HEK293T (cell line): ENCODE results near the gene MYNN.
A peak's percentile ranks its signal among the peaks of the same experiment; 100 is the strongest.

ENCODE experiments used
- CTCF ChIA-PET: fragments of 350-600 bp; formaldehyde crosslinking; extraction: SDS; loops from one replicate; lab custom pipeline; 2021; ENCODE audit warnings: antibody characterized with exemption, inconsistent platforms; lab: Yijun Ruan, JAX
- POLR2A ChIA-PET: fragments of 350-600 bp; formaldehyde crosslinking; extraction: SDS; loops from one replicate; lab custom pipeline; 2020; ENCODE audit warnings: antibody characterized with exemption, inconsistent platforms; lab: Yijun Ruan, JAX
- DNase-seq: peaks from one replicate; pipeline ENCODE4 v3.0.0; 2012; ENCODE audit warnings: mixed read lengths; ENCODE audit errors: extremely low spot score
- ARNT ChIP-seq: fragments of 450-650 bp; IDR thresholded peaks from 2 replicates; pipeline ENCODE4 v1.6.1; 2017; ENCODE audit warnings: mild to moderate bottlenecking
- BHLHE40 ChIP-seq: fragments of 450-650 bp; IDR thresholded peaks from 2 replicates; pipeline ENCODE4 v1.6.1; 2016; ENCODE audit warnings: mild to moderate bottlenecking, moderate library complexity, borderline replicate concordance
- CTBP1 ChIP-seq: fragments of 450-650 bp; IDR thresholded peaks from 2 replicates; pipeline ENCODE4 v1.6.1; 2016; ENCODE audit warnings: borderline replicate concordance
- ELF4 ChIP-seq: fragments of 450-650 bp; IDR thresholded peaks from 2 replicates; pipeline ENCODE4 v1.6.1; 2017; ENCODE audit warnings: antibody characterized with exemption
- FOXA1 ChIP-seq: fragments of 450-650 bp; IDR thresholded peaks from 2 replicates; pipeline ENCODE4 v1.6.1; 2016; ENCODE audit warnings: mild to moderate bottlenecking
- FOXK2 ChIP-seq: fragments of 450-650 bp; IDR thresholded peaks from 2 replicates; pipeline ENCODE4 v1.6.1; 2016; ENCODE audit warnings: mild to moderate bottlenecking
- FOXM1 ChIP-seq: fragments of 450-650 bp; IDR thresholded peaks from 2 replicates; pipeline ENCODE4 v1.6.1; 2017; ENCODE audit warnings: mild to moderate bottlenecking, borderline replicate concordance
- HDGF ChIP-seq: fragments of 450-650 bp; IDR thresholded peaks from 2 replicates; pipeline ENCODE4 v1.6.1; 2017; ENCODE audit warnings: antibody characterized with exemption, borderline replicate concordance
- L3MBTL2 ChIP-seq: fragments of 450-650 bp; conservative IDR thresholded peaks from 2 replicates; pipeline ENCODE4 v1.6.1; 2016; ENCODE audit warnings: mild to moderate bottlenecking
- LEF1 ChIP-seq: fragments of 450-650 bp; IDR thresholded peaks from 2 replicates; pipeline ENCODE4 v1.6.1; 2017; ENCODE audit warnings: mild to moderate bottlenecking, borderline replicate concordance
- NFRKB ChIP-seq: fragments of 450-650 bp; IDR thresholded peaks from 2 replicates; pipeline ENCODE4 v1.6.1; 2016; ENCODE audit warnings: mild to moderate bottlenecking, moderate library complexity
- SP1 ChIP-seq: fragments of 450-650 bp; IDR thresholded peaks from 2 replicates; pipeline ENCODE4 v1.6.1; 2017
- SUZ12 ChIP-seq: fragments of 450-650 bp; IDR thresholded peaks from 2 replicates; pipeline ENCODE4 v1.6.1; 2016; ENCODE audit warnings: mild to moderate bottlenecking
- TARDBP ChIP-seq: fragments of 450-650 bp; IDR thresholded peaks from 2 replicates; pipeline ENCODE4 v1.6.1; 2016
- ZNF384 ChIP-seq: fragments of 450-650 bp; IDR thresholded peaks from 2 replicates; pipeline ENCODE4 v1.6.1; 2016
- TF ChIP-seq, protein P1 (sequence below): fragments of 450-650 bp; IDR thresholded peaks from 2 replicates; pipeline ENCODE4 v1.6.1; 2016

MYNN gene

DNA sequence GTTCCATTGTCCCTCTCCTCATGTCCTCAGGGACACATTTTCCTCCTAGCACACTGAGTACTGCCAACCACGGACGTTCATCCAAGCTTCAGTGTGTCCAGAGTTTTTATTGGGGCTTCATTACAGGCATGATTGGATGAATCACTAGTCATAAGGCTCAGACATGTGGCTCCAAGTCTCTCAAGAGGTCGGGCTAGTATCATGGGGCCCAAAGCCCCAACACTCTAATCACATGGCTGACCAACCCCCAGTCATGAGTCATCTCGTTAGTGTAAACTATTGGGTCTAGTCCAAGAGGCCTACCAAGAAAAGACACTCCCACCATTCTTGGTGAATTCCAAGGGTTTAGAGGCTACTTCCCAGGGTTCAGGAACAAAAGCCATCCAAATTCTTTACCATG, 12.7 kb upstream of the MYNN start:
- TF ChIP-seq FOXA1 = no peak
- TF ChIP-seq ARNT = no peak
- no peak for TF ChIP-seq TARDBP
- TF ChIP-seq SP1 = no peak
- TF ChIP-seq LEF1 = no peak
- TF ChIP-seq NFRKB = no peak
- no peak for TF ChIP-seq SUZ12
- TF ChIP-seq FOXM1 = no peak
- TF ChIP-seq FOXK2 = no peak
- no peak for TF ChIP-seq CTBP1
- no peak for TF ChIP-seq L3MBTL2
- TF ChIP-seq ELF4 = no peak
- no peak for TF ChIP-seq HDGF
- TF ChIP-seq ZNF384 = no peak
- TF ChIP-seq BHLHE40 = no peak
- ChIA-PET POLR2A (no interaction called here), CTCF (interaction anchor here (0.6 kb wide), 1 partner anchor 113 kb away, joined by 3 read pairs; no protein-coding TSS in a partner anchor)
- no peak for DNase-seq

DNA sequence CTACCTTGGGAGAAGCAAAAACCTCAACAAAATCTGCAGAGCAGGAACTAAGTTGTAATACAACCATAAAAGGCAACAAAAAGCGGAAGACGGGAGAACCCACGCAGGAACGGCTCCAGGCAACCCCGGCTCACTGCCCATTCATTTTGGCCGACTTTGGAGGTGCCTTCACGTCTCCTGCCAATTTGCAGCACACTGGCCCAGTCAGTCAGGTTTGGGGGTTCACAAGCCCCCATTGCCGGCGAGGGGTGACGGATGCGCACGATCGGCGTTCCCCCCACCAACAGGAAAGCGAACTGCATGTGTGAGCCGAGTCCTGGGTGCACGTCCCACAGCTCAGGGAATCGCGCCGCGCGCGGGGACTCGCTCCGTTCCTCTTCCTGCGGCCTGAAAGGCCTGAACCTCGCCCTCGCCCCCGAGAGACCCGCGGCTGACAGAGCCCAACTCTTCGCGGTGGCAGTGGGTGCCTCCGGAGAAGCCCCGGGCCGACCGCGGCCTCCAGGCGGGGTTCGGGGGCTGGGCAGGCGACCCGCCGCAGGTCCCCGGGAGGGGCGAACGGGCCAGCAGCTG, 8.8 kb upstream of the MYNN start:
- DNase-seq = no peak
- TF ChIP-seq FOXM1 (no peak), LEF1 (no peak), HDGF (no peak), CTBP1 (no peak)
- TF ChIP-seq, protein P1, sequence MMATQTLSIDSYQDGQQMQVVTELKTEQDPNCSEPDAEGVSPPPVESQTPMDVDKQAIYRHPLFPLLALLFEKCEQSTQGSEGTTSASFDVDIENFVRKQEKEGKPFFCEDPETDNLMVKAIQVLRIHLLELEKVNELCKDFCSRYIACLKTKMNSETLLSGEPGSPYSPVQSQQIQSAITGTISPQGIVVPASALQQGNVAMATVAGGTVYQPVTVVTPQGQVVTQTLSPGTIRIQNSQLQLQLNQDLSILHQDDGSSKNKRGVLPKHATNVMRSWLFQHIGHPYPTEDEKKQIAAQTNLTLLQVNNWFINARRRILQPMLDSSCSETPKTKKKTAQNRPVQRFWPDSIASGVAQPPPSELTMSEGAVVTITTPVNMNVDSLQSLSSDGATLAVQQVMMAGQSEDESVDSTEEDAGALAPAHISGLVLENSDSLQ = no peak
- ChIA-PET CTCF (no interaction called here), POLR2A (interaction anchor here (1.2 to 2.7 kb wide), 2 partner anchors 8 to 203 kb away, joined by 7 to 18 read pairs; partner anchors contain the start of gene MYNN)

DNA sequence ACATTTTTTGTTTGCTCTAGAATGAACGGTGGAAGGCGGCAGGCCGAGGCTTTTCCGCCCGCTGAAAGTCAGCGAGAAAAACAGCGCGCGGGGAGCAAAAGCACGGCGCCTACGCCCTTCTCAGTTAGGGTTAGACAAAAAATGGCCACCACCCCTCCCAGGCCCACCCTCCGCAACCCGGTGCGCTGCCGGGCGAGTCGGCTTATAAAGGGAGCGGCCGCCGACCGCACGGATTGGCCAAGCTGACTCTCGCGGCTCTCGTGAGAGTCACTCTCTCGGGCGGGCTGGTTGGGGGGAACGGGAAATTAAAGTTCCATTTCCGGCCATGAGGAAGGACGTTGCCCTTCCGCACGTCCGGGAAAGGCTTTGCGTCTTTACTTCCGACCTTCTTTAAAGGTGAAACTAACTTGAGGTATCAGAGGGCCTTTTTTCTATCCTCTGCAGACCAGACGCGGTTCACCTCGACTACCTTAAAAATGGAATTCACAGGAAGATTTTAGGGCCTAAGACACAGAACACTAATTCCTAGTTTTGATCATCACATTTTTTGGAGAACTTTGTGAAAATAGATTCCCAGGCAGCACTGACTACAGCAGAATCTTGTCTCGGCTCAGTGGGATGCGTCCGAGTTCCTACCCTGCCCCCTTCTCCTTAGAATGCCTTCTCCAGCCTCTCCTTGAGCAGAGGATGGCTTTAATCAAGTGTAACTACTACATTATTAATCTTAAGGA, 8.1 kb upstream of the MYNN start, which contains the start of gene TERC:
TSS of gene TERC (minus strand) at position 179 of the 731 bp plus-strand sequence.
- POLR2A ChIA-PET = interaction anchor here (1.2 to 2.7 kb wide), 2 partner anchors 8 to 202 kb away, joined by 7 to 18 read pairs; partner anchors contain the start of gene MYNN
- TF ChIP-seq BHLHE40 = no peak
- no peak for TF ChIP-seq HDGF
- TF ChIP-seq SP1 = no peak
- TF ChIP-seq L3MBTL2 = peak; percentile 82
- peak; percentile 80 for TF ChIP-seq ELF4
- TF ChIP-seq ZNF384 = no peak
- TF ChIP-seq FOXM1 = 0 out of 2 replicates have a peak, but pooled peaks have one; percentile 18
- TF ChIP-seq FOXK2 = no peak
- TF ChIP-seq, protein P1 = 0 out of 2 replicates have a peak, but pooled peaks have one; percentile 6
- TF ChIP-seq SUZ12 = no peak
- no peak for TF ChIP-seq FOXA1
- TF ChIP-seq TARDBP = no peak
- no peak for TF ChIP-seq CTBP1
- DNase-seq = peak; percentile 84
- CTCF ChIA-PET = no interaction called here

DNA sequence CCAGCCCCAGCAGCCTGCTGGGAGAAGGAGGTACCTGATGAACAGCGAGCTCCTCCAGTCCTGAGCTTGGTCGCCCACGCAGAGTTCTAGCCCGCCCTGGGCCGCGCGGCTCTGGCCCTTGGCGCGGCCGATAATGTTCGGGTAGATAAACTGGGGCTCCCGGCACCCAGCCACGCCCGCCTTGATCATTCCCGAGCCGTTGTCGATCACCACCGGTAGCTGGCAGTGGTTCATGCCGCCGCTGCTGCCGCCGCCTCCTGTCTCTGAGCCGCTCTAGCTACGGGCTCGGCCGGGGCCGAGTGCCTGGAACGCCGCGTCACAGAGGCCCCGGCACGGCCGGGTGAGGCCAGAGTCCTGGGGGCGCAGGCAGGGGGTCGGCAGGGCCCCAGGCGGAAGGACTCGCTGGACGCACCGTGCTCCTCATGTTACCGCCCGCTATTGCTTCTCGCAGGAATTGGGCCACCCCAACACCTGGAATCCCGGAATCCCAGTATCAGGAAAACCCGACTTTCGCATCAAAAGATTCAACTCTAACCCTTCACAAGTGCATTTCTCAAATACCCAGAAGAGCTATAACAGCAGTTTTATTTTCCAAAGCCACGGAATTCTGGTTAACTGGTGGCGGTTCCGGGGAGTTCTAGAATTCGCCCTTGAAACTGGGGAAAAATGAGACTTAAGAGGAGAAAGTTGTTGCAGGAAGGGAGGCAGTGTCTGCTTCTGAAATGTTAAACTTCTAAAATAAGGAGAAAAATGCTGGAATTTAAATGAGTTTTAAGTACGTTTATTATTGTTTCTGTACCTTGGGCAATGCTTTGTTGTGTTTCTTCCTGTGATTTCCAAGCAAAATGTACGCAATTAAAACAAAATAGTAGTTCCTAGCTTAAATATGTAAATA, 3.7 kb upstream of the MYNN start, which contains the start of gene ACTRT3:
TSS of gene ACTRT3 (minus strand) at position 275 of the 895 bp plus-strand sequence. CDS start at position 234, 41 bp downstream.
- ChIA-PET CTCF (interaction anchor here (0.6 kb wide), 1 partner anchor 170 kb away, joined by 3 read pairs; no protein-coding TSS in a partner anchor), POLR2A (interaction anchor here (0.8 to 1.0 kb wide), 2 partner anchors 42 to 49 kb away, joined by 3 to 4 read pairs; partner anchors contain the start of genes LRRC34 and LRRIQ4)
- peak; percentile 40 for DNase-seq
- TF ChIP-seq NFRKB (no peak), ZNF384 (no peak), L3MBTL2 (0 out of 2 replicates have a peak, but pooled peaks have one; percentile 26), FOXK2 (no peak)
- TF ChIP-seq, protein P1 = peak; percentile 42; the same call in 1 of the 2 replicates
